H1 (cell line): ENCODE measurements around the gene DDC.

Experiments used
- EGR1 ChIP-seq: IDR thresholded peaks from 2 replicates; pipeline ENCODE4 v1.6.1; 2011; ENCODE audit warnings: low read depth, low read length, borderline replicate concordance
- EP300 ChIP-seq, 2 experiments: IDR thresholded peaks; 1 replicate in 1 of 2; 2 replicates in 1 of 2; pipeline ENCODE4 v1.6.1; 2011 to 2012; ENCODE audit warnings: low read depth in 2 of 2, low read length in 2 of 2, mild to moderate bottlenecking in 2 of 2, borderline replicate concordance in 1 of 2, inconsistent platforms in 1 of 2, moderate library complexity in 1 of 2
- HDAC6 ChIP-seq: IDR thresholded peaks from one replicate; pipeline ENCODE4 v1.7.1; 2012; ENCODE audit warnings: low read depth, mild to moderate bottlenecking, inconsistent platforms, low read length, moderate library complexity
- MAFK ChIP-seq: IDR thresholded peaks from 2 replicates; pipeline ENCODE4 v1.6.1; 2012; ENCODE audit warnings: low read depth, mild to moderate bottlenecking, improper control_type of control experiment, low read length
- PHF8 ChIP-seq: fragments of 200-600 bp; sonication (generic); conservative IDR thresholded peaks from 2 replicates; pipeline ENCODE4 v1.7.1; 2012; ENCODE audit warnings: low read depth, mild to moderate bottlenecking, inconsistent platforms, low read length, moderate library complexity
- POLR2A ChIP-seq, 2 experiments: IDR thresholded peaks; 1 replicate in 1 of 2; 2 replicates in 1 of 2; pipeline ENCODE4 v1.6.1; 2011; ENCODE audit warnings: low read depth in 2 of 2, low read length in 2 of 2, mild to moderate bottlenecking in 2 of 2; ENCODE audit errors: control extremely low read depth in 1 of 2
- POLR2AphosphoS5 ChIP-seq: IDR thresholded peaks from 2 replicates; pipeline ENCODE4 v1.6.1; 2011; ENCODE audit warnings: low read depth, low read length
- POU5F1 ChIP-seq: IDR thresholded peaks from 2 replicates; pipeline ENCODE4 v1.6.1; 2011; ENCODE audit warnings: low read depth, mild to moderate bottlenecking, low read length, moderate library complexity
- SP1 ChIP-seq: IDR thresholded peaks from 2 replicates; pipeline ENCODE4 v1.6.1; 2011; ENCODE audit warnings: low read depth, low read length
- TAF1 ChIP-seq: IDR thresholded peaks from 2 replicates; pipeline ENCODE4 v1.6.1; 2011; ENCODE audit warnings: mild to moderate bottlenecking, low read depth, low read length
- TBP ChIP-seq: IDR thresholded peaks from 2 replicates; pipeline ENCODE4 v1.6.1; 2011; ENCODE audit warnings: low read depth, low read length, improper control_type of control experiment
- YY1 ChIP-seq: IDR thresholded peaks from 2 replicates; pipeline ENCODE4 v1.6.1; 2011; ENCODE audit warnings: low read depth, mild to moderate bottlenecking, low read length
- TF ChIP-seq, protein P1 (sequence below), 3 experiments: IDR thresholded peaks; 1 replicate in 2 of 3; 2 replicates in 1 of 3; pipeline versions ENCODE4 v1.5.1 to v1.6.1; 2011; ENCODE audit warnings: low read length in 3 of 3, mild to moderate bottlenecking in 3 of 3, inconsistent platforms in 2 of 3, low read depth in 1 of 3, moderate library complexity in 1 of 3; ENCODE audit not compliant: insufficient read depth in 1 of 3; ENCODE audit errors: control extremely low read depth in 1 of 3

DNA sequence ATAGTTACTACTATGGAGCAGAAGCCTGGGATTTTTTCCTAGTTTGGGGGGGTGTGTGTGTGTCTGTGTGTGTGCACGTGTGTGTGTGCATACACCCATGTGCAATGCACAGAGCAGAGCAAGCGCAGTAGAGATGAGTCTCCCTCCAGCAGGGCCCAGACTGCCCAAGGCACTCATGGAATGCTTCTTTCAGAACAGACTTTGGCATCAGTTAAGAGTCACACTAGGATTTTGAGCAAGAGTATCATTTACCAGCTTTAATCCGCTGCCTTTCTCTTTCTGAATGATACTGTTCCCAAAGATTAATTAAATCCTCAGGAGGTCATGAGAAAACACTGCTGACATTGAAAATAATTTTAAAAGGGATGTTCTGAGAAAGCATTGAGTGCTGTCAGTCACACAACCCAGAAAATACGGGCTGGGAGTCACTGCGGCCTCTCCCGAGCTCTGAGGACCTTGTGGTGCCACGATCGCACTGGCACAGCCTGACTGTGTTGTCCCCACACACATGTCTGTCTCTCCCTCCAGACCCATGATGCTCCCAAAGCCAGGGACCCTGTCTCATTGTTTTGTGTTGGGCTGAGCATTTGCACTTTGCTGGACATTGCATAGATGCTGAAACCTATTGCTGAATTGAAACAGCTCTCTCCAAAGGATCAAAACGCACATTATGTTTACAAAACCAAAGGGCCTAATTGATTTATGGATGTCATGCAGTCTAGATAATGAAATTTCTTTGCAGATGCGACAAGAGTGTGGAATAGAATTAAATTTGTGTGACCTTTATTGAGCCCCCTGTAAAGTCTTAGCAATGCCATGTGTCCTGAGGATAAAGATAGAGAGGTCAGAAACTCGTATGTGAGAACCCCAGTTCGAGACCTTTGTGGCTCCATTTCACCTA lies 60.3 kb downstream of the DDC start:
- TF ChIP-seq TAF1 (no peak), YY1 (no peak), EP300 (IDR thresholded peaks at IDR 0.05; ENCODE audit: borderline replicate concordance in 1 of 2, low read depth in 2 of 2, low read length in 2 of 2) (no peak), TBP (no peak), POLR2AphosphoS5 (no peak), POU5F1 (no peak), POLR2A (IDR thresholded peaks at IDR 0.05; ENCODE audit: control extremely low read depth in 1 of 2, low read depth in 2 of 2, low read length in 2 of 2) (no peak), SP1 (no peak), EGR1 (no peak), HDAC6 (no peak), PHF8 (no peak), MAFK (no peak)
- TF ChIP-seq, protein P1, sequence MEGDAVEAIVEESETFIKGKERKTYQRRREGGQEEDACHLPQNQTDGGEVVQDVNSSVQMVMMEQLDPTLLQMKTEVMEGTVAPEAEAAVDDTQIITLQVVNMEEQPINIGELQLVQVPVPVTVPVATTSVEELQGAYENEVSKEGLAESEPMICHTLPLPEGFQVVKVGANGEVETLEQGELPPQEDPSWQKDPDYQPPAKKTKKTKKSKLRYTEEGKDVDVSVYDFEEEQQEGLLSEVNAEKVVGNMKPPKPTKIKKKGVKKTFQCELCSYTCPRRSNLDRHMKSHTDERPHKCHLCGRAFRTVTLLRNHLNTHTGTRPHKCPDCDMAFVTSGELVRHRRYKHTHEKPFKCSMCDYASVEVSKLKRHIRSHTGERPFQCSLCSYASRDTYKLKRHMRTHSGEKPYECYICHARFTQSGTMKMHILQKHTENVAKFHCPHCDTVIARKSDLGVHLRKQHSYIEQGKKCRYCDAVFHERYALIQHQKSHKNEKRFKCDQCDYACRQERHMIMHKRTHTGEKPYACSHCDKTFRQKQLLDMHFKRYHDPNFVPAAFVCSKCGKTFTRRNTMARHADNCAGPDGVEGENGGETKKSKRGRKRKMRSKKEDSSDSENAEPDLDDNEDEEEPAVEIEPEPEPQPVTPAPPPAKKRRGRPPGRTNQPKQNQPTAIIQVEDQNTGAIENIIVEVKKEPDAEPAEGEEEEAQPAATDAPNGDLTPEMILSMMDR (IDR thresholded peaks at IDR 0.05; ENCODE audit: control extremely low read depth in 1 of 3, insufficient read depth in 1 of 3, low read depth in 1 of 3, low read length in 3 of 3): no peak
